Natural killer cell treated with Interleukin-12 subunit alpha and Interleukin-12 subunit beta and Interleukin-15 and Interleukin-18, amount 100 ng/mL, for 72 hours (primary cell): ENCODE results near the gene BBS1. TPM values are rescaled to one million over a fixed set of nuclear protein-coding genes. Genes with fewer than 3 reads are reported as not detected.
A peak's percentile ranks its signal among the peaks of the same experiment; 100 is the strongest.

Source experiments
- ATAC-seq, 2 donors: fragments of 150-1000 bp; cut with Tn5 transposase in 1 of 2; sonication (Bioruptor Pico), chemical (Tn5 transposase) in 1 of 2; 2 replicates each; pipeline ENCODE4 v1.10.0; 2021
- DNase-seq: peaks from one replicate; pipeline ENCODE4 v3.0.0; 2022; ENCODE audit warnings: low spot score
- H3K27ac Mint-ChIP-seq, 2 donors: 1 replicate in 1 of 2; 2 replicates in 1 of 2; pipeline ENCODE4 v1.8.0; 2022; ENCODE audit warnings: mixed read lengths in 2 of 2, mild to moderate bottlenecking in 1 of 2, moderate library complexity in 1 of 2
- H3K27me3 Mint-ChIP-seq, 2 donors: 1 replicate in 1 of 2; 2 replicates in 1 of 2; pipeline ENCODE4 v1.8.0; 2022; ENCODE audit warnings: mixed read lengths in 2 of 2
- H3K36me3 Mint-ChIP-seq: one replicate; pipeline ENCODE4 v1.8.0; 2022; ENCODE audit warnings: mixed read lengths
- H3K4me1 Mint-ChIP-seq, 2 donors: 1 replicate in 1 of 2; 2 replicates in 1 of 2; pipeline ENCODE4 v1.8.0; 2022; ENCODE audit warnings: low read depth in 2 of 2, mixed read lengths in 2 of 2, mild to moderate bottlenecking in 1 of 2
- H3K4me3 Mint-ChIP-seq: one replicate; pipeline ENCODE4 v1.8.0; 2022; ENCODE audit warnings: mixed read lengths
- H3K9me3 Mint-ChIP-seq: 2 replicates; pipeline ENCODE4 v1.8.0; 2022; ENCODE audit warnings: mixed read lengths
- total RNA-seq, 2 donors: library from RNA; stranded (reverse); gene quantifications; one replicate each; pipeline ENCODE4 v1.2.3, GENCODE V29; 2022

The BBS1 gene
- total RNA-seq, 2 donors from 2014 or later: 20.5 to 21.7 TPM

DNA sequence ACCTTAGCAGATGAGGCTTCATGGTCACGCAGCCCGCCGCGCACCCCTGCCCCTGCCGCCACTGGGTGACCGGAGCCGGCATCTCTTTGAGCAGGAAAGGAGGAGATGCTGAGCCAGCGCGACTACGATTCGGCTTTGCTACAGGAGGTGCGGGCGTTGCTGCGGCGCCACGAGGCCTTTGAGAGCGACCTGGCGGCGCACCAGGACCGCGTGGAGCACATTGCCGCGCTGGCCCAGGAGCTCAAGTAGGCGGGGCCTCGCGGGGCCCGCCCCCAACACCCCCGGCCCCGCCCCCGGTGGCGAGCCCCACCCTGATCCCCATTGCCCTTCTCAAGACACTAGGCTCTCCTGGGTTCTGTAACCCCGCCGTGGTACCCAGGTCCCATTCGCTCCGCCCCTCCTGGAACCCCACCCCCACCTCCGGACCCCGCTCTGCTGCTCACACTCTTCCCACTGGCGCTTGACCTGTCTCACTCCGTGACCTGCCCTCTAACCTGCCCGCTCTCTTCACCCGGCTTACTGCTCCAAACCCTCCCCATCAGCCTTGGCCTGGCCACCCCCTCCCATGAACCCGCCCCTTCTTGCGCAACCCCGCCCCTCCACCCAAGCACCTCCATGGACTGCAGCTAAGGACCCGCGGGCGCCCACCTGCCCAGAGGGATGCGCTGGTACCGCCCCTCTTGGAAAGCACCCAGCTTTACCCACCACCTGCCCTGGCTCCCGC, 48.9 kb downstream of the BBS1 start:
- Mint-ChIP-seq H3K27ac (no peak overlapping the region), H3K4me3 (no peak overlapping the region), H3K27me3 (peaks cover 0 to 6% of the 10 kb centered on the region in 2 donors), H3K9me3 (no peaks in the 10 kb centered on the region), H3K36me3 (no peaks in the 10 kb centered on the region), H3K4me1 (no peaks in the 10 kb centered on the region)
- ATAC-seq: peak in 1 of 2 donors; percentile 58
- no peak for DNase-seq

DNA sequence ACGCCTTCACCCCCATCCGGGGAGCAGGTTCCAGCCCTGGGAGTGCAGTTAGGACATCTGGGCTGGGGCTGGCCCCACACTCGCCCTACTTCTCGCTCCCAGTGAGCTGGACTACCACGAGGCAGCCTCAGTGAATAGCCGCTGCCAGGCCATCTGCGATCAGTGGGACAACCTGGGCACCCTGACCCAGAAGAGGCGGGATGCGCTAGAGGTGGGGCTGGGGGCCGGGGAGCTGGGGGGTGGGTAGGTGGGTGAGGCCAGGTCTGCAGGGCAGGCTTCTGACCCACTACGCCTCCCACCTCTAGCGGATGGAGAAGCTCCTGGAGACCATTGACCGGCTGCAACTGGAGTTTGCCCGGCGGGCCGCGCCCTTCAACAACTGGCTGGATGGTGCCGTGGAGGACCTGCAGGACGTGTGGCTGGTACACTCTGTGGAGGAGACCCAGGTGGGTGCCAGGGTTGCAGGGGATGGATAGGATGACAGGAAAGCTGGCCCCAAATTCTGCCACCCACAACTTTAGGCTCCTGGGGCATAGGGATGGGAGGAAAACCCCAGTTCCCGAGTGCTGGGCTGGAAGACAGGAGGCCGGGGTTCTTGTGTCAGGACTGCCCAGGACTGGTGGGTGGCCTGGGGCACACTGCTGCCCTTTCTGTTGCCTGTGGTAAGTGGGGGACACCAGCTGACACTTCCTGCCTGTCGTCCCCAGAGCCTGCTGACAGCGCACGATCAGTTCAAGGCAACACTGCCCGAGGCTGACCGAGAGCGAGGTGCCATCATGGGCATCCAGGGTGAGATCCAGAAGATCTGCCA, 49.6 kb downstream of the BBS1 start:
- no peak for DNase-seq
- no peak overlapping the region for H3K27ac Mint-ChIP-seq
- peaks cover 0 to 6% of the 10 kb centered on the region in 2 donors for H3K27me3 Mint-ChIP-seq
- H3K36me3 Mint-ChIP-seq: no peaks in the 10 kb centered on the region
- H3K9me3 Mint-ChIP-seq: no peaks in the 10 kb centered on the region
- no peak for ATAC-seq
- no peaks in the 10 kb centered on the region for H3K4me1 Mint-ChIP-seq
- no peak overlapping the region for H3K4me3 Mint-ChIP-seq

DNA sequence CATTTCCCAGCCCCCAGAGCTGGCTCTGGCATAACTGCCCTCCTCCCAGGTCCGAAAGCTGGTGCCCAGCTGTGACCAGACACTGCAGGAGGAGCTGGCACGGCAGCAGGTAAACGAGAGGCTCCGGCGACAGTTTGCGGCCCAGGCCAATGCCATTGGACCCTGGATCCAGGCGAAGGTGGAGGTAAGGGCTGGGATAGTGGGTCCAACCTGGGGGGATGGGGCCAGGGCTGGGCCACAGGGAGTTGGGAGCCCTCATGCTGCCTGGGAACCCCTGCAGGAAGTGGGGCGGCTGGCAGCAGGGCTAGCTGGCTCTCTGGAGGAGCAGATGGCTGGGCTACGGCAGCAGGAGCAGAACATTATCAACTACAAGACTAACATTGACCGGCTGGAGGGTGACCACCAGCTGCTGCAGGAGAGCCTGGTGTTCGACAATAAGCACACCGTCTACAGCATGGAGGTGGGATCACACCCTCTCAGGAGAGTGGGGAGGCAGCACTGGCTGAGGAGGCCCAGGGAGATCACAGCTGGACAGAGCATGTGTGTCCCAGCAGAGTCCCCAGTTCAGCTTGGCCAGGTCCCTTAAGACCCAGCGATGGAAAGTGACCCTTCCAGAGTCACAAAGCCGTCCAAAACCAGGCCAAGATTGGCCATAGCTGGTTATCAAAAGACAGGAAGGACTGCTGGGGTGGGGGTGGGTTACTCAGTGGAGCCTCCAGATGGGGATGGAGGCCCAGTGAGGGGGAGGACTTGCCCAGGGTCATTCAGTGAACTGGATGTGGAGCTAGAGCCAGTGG, 50.9 kb downstream of the BBS1 start:
- Mint-ChIP-seq H3K36me3 (no peaks in the 10 kb centered on the region), H3K4me3 (no peak overlapping the region), H3K27me3 (peaks cover 0 to 3% of the 10 kb centered on the region in 2 donors), H3K4me1 (peaks cover 0 to 2% of the 10 kb centered on the region in 2 donors), H3K27ac (no peak overlapping the region), H3K9me3 (no peaks in the 10 kb centered on the region)
- ATAC-seq (no peak), DNase-seq (no peak)

DNA sequence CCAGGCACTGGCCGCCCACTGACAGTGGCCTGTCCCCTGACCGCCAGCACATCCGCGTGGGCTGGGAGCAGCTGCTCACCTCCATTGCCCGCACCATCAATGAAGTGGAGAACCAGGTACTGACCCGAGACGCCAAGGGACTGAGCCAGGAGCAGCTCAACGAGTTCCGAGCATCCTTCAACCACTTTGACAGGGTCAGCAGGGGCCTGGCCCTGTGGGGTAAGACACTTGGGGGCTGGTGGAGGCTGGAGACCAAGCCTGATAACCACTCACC, 51.5 kb downstream of the BBS1 start:
- no peaks in the 10 kb centered on the region for H3K36me3 Mint-ChIP-seq
- no peak for DNase-seq
- no peak overlapping the region for H3K27ac Mint-ChIP-seq
- no peak for ATAC-seq
- peaks cover 0 to 3% of the 10 kb centered on the region in 2 donors for H3K27me3 Mint-ChIP-seq
- no peaks in the 10 kb centered on the region for H3K9me3 Mint-ChIP-seq
- no peak overlapping the region for H3K4me3 Mint-ChIP-seq
- peaks cover 0 to 2% of the 10 kb centered on the region in 2 donors for H3K4me1 Mint-ChIP-seq

DNA sequence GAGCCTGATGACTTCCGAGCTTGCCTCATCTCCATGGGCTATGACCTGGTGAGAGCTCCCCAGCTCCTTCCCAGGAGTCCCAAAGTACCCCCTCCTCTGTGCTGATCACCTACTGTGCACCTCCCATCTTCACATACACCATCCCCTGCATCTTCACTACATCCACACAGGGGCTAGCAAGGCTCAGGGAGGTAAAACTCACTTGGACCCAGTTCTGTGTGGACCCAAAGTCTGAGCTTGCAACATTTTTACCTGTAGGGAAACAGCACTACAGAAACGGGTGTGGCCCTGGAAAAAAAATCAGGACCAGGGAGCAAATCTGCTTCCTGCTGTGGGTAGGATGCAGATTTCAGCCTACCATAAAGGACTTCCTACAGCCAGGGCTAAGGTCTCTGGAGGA, 51.8 kb downstream of the BBS1 start:
- no peak for ATAC-seq
- Mint-ChIP-seq H3K27ac (no peak overlapping the region), H3K27me3 (peaks cover 0 to 1% of the 10 kb centered on the region in 2 donors), H3K9me3 (no peaks in the 10 kb centered on the region), H3K36me3 (no peaks in the 10 kb centered on the region), H3K4me3 (no peak overlapping the region), H3K4me1 (peaks cover 0 to 2% of the 10 kb centered on the region in 2 donors)
- no peak for DNase-seq

DNA sequence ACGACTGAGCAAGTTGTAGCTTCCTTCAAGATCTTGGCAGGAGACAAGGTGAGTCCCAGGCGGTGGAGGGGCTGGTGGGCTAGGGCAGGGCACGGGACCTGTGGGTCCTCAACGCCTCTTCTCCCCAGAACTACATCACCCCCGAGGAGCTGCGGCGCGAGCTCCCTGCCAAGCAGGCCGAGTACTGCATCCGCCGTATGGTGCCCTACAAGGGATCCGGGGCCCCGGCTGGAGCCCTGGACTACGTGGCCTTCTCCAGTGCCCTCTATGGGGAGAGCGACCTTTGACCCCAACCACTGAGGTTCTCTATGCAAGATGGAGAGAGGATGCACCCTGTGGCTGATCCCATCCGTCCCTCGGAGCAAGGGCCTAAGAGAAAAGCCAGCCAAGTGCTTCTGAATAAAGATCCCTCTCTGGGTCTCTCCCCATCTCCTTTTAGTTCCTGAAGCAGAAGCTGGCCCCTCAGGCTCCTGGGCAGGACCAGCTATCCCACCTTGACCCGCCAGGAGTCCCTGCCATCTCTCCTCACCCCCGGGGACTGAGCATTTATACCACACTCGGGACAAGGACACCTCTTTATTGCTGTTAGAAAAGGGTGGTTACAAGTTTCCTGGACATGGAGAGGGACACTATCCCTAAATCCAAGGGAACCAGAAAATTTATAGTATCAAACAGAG, 52.6 kb downstream of the BBS1 start:
- H3K27me3 Mint-ChIP-seq: no peaks in the 10 kb centered on the region
- ATAC-seq (no peak), DNase-seq (no peak)
- no peaks in the 10 kb centered on the region for H3K9me3 Mint-ChIP-seq
- peaks cover 0 to 2% of the 10 kb centered on the region in 2 donors for H3K4me1 Mint-ChIP-seq
- H3K27ac Mint-ChIP-seq: no peak overlapping the region
- H3K4me3 Mint-ChIP-seq: no peak overlapping the region
- H3K36me3 Mint-ChIP-seq: no peaks in the 10 kb centered on the region

DNA sequence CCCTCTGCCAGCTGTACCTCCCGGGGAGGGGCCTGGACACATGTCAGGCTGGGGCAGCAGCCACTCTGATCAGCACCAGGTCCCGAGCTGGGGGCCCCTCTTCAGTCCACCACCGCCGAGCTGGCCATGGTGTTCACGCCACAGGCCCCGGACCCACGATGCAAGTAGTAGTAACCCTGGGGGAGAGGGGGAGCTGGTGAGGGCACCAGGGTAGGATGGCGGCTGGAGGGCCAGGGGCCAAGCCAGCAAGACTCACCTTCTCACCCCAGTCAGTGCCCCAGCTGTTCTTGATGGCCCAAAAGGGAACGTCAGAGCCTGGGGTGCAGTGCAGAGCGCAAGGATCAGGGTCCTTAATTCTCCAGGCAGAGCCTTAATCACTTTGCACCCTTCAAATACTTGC, 53.4 kb downstream of the BBS1 start:
- Mint-ChIP-seq H3K36me3 (no peaks in the 10 kb centered on the region), H3K4me1 (peaks cover 5 to 6% of the 10 kb centered on the region in 2 donors), H3K4me3 (no peak overlapping the region), H3K27me3 (no peaks in the 10 kb centered on the region), H3K9me3 (no peaks in the 10 kb centered on the region), H3K27ac (no peak overlapping the region)
- no peak for DNase-seq
- no peak for ATAC-seq

DNA sequence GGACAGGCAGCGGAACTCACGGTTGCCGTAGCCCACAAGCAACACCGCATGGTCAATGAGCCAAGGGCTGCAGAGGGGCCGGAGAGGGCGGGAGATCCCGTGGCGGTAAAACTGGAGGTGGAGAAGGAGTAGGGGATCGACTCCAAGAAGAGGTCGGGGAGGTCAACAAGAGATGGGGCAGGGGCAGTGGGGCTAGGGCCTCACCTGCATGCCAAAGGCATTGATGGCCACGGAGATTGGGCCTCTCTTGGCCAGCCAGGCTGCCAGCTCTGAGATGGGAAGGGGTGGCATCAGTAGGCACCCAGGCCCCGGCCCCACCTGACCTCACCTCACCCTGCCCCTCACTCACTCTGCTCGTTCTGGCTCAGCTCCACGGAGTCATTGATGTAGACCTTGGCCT, 54.1 kb downstream of the BBS1 start:
- peaks cover 6% of the 10 kb centered on the region in 2 donors for H3K4me1 Mint-ChIP-seq
- H3K27me3 Mint-ChIP-seq: no peaks in the 10 kb centered on the region
- H3K9me3 Mint-ChIP-seq: no peaks in the 10 kb centered on the region
- H3K4me3 Mint-ChIP-seq: no peak overlapping the region
- H3K27ac Mint-ChIP-seq: no peak overlapping the region
- ATAC-seq (no peak), DNase-seq (no peak)
- no peaks in the 10 kb centered on the region for H3K36me3 Mint-ChIP-seq

DNA sequence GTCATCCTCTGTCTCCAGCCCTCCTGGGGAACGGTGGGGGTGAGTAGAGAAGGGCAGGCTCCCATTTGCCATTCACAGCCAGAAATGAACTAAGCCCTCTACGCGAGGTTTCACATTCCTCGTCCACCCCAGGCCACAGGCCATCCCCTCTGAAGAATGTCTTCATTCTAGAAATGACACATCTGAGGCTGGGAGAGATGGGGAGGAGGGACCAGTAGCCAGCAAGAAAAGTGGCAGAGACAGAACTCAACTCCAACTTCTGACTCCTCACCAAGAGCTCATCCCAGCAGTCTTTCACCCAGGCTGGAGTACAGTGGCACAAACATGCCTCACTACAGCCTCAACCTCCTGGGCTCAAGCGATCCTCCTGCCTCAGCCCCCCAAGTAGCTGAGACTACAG, 54.5 kb downstream of the BBS1 start:
- no peak for DNase-seq
- H3K9me3 Mint-ChIP-seq: no peaks in the 10 kb centered on the region
- no peak overlapping the region for H3K27ac Mint-ChIP-seq
- no peaks in the 10 kb centered on the region for H3K36me3 Mint-ChIP-seq
- peaks cover 6% of the 10 kb centered on the region in 2 donors for H3K4me1 Mint-ChIP-seq
- no peaks in the 10 kb centered on the region for H3K27me3 Mint-ChIP-seq
- no peak for ATAC-seq
- no peak overlapping the region for H3K4me3 Mint-ChIP-seq

DNA sequence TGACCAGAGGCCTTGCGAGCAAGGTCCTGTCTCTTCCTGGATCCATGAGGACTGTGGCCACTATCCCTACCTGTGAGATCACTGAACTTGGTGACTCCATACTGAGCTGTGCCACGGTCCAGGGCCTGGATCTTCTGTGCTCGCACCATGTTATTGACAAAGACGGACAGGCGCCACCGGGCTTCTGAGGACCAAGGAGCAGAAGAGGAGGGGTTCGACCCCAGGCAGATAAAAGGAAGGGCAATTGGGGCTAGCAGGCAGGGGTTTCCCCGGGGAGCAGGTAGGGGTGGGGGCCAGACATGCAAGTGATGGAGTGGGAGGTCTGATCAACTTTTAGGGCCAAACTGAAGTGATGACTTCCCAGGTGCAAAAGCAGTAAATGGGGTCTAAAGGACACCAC, 55.8 kb downstream of the BBS1 start:
- Mint-ChIP-seq H3K4me3 (no peak overlapping the region), H3K27me3 (peaks cover 0 to 10% of the 10 kb centered on the region in 2 donors), H3K27ac (peak overlapping the region in 1 of 2 donors; percentile 70), H3K9me3 (no peaks in the 10 kb centered on the region), H3K4me1 (peaks cover 6% of the 10 kb centered on the region in 2 donors), H3K36me3 (no peaks in the 10 kb centered on the region)
- no peak for DNase-seq
- ATAC-seq: no peak

DNA sequence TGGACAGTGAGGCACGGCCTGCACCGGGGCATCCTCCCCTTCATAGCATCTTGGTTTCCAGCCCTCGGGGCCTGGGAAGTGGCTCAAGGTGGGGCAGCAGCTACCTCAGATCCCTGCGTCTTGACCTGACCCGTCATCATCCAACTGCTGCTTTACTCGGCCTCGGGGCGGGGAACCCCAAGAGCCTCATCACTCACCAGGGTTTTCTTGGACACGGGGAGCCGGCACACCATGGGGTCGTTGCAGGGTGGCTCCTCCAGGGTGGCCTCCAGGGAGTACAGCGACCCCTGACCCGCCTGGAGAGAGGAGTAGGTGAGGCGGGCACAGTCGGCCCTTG, 57.3 kb downstream of the BBS1 start:
- Mint-ChIP-seq H3K36me3 (no peaks in the 10 kb centered on the region), H3K4me3 (peak overlapping the region; percentile 20), H3K4me1 (peaks cover 6% of the 10 kb centered on the region in 2 donors), H3K27me3 (peaks cover 0 to 10% of the 10 kb centered on the region in 2 donors), H3K9me3 (no peaks in the 10 kb centered on the region), H3K27ac (no peak overlapping the region)
- DNase-seq (no peak), ATAC-seq (peak; percentile 3 to 14)

DNA sequence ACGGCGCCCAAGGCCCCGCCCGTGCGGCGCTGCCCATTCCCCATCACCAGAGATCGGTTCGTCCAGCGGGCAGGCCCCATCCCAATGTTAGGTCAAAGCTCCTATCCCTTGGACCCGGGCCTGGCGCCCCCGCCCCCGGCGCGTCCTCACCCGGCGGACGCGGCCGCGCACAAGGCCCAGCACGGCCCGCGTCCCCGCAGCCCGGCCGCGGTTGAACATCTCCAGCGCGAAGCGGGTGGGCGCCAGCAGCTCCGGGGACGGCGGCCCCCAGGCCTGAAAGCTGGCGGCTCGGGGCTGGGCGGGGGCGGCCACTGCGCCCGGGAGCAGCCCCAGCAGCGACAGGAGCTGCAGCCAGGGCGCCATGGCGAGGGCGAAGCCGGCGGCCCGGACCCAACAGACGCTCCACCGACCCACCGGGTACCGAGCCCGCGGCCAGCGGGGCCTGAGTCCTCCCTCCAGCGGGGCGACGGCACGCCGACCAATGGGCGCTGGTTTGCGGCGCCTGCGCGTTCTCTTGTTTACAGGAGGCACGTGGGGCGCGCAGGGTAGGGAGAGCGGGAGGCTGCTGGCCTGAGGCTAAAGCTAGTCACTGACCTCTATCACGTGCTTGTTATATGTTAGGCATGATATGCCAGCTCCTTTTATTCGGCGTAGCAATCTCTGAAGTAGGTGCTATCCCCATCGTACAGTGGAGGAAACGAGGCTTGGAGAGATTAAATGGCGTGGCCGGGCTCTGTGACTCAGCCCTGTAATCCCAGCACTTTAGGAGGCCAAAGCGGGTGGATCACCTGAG, 57.9 kb downstream of the BBS1 start, which contains the start of gene CTSF:
Gene CTSF, minus strand, starts transcription at position 483 of the 793 bp plus-strand sequence. Its CDS starts 120 bp downstream, at position 363.
- peaks cover 0 to 10% of the 10 kb centered on the region in 2 donors for H3K27me3 Mint-ChIP-seq
- H3K4me3 Mint-ChIP-seq: peak within 1 kb of the TSS; percentile 75
- peak within 1 kb of the TSS in 1 of 2 donors; percentile 72 for H3K27ac Mint-ChIP-seq
- no peaks in the 10 kb centered on the region for H3K9me3 Mint-ChIP-seq
- DNase-seq: peak; percentile 86
- ATAC-seq: peak; percentile 91 to 96
- H3K4me1 Mint-ChIP-seq: peaks cover 6% of the 10 kb centered on the region in 2 donors
- no peaks in the 10 kb centered on the region for H3K36me3 Mint-ChIP-seq

DNA sequence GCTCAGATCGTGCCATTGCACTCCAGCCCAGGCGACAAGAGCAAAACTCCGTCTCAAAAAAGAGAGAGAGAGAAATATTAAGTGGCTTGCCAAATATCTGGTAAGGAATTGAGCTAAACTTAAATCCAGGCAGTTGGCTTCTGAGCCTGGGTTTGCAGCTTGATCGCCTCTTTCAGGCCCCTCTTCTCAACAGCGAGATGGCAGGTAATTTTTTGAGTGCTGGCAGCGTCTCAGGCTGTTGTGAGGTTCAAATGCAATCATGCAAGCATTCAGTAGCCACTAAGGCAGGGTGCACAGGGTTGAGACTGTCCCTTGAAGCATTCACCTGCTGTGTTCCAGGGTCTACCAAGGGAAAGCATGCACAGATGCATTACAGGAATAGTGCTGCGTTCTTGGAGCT, 58.6 kb downstream of the BBS1 start:
- Mint-ChIP-seq H3K9me3 (no peaks in the 10 kb centered on the region), H3K27ac (no peak overlapping the region), H3K27me3 (peaks cover 4 to 16% of the 10 kb centered on the region in 2 donors), H3K4me1 (peaks cover 6% of the 10 kb centered on the region in 2 donors), H3K36me3 (no peaks in the 10 kb centered on the region), H3K4me3 (no peak overlapping the region)
- no peak for DNase-seq
- ATAC-seq: no peak
